HuH-7.5 (cell line): ENCODE data around the gene ABCA1.
"Not testable (repeated sequence)": the region's sequence is repeated elsewhere in the genome, so short reads cannot be mapped to it uniquely, and the experiment has no call there.

Experiments used
- DNase-seq: peaks from one replicate; pipeline ENCODE4 v3.0.0; 2011; ENCODE audit warnings: low spot score

The ABCA1 gene

GRCh38 chr9:104905153-104905901 lies 22.6 kb downstream of the ABCA1 start:
- no peak for DNase-seq

DNA sequence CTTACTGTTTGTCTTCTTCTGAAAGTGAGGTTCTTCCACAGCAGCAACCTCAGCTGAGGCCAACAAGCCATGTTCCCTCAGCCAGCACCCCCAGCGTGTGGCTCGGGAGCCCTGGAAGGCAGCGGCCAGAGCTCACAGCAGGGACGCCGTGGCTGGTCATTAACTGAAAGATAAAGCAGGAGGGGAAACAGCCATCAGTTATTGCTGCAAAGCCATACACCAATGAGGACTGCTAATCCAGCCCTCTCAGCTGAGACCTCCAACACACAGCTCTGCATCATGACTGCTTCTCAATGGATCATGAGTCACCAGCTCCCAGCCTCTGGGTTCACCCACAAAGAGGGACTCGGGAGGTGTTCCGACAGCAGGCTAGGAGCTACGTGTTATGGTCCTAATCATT lies 24.3 kb downstream of the ABCA1 start:
- no peak for DNase-seq

DNA sequence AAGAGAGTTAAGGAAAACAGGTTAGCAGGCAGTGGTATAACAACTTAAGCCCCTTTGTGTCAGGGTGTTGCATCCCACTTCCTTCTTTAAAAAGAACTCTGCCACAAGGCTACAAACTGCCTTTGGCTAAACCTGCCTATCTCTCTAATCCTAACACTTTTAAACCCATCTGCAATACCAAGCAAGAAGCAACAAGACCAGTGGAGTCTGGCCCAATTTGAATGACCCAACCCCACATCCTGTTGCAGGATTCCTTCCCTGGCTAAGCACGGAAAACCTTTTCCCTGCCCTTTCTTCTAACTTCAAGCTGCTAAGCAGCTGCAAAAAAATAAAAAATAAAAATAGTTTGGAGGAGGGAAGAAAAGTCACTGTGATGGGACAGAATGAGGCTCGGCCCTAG lies 27.1 kb downstream of the ABCA1 start:
- no peak for DNase-seq

DNA sequence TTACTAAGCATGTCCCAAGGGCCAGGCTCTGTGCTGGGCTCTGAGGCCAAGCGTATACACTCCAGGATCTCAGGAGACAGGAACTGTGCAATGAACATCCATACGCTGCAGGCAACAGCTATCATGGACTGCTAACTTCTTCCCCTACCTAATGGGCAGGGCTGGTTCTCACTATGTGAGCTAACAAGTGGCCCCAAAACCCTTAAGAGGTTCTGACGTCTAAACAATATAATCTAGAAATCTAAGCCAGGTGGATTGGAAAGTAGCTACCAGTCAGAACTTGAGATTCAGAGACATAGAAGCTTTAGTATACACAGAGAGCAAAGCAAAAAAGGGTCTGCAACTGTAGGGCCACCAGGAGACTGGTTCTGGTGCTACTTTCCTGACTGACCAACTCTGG lies 27.6 kb downstream of the ABCA1 start:
- DNase-seq: no peak

DNA sequence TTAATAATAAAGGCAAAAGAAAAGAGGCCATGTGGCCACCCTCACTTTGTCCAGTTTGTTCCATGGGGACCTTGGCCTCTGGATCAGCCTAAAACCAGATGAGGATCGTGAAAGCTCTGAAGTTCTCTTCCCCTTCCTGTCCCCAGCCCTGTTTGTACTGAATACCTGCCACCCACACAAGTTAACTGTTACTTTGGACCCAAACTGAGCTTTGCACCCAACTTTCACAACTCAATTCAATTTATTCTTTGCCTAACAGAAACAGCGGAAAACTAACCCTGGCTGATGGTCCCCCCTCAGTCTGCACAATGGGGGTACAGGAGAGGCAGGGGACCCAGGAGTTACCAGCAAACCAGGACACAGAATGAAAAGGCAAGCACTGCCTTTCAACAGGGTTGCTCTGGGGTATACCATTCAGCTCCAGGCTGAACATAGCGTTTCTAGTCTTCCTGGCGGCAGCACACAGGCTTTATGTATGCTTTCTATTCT lies 28.2 kb downstream of the ABCA1 start:
- no peak for DNase-seq

DNA sequence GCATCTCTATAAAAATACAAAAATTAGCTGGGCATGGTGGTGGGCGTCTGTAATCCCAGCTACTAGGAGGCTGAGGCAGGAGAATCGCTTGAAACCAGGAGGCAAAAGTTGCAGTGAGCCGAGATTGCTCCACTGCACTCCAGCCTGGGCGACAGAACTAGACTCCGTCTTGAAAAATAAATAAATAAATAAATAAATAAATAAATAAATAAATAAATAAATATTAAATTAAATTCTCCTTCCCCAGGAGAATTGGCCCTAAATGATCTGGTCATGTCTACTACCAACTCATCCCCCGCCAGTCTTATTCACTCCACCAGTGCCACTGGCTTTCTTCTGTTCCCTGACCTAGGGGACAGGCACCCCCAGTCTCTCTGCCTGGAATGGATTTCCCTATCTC lies 29.6 kb downstream of the ABCA1 start:
- DNase-seq: not testable (repeated sequence)

DNA sequence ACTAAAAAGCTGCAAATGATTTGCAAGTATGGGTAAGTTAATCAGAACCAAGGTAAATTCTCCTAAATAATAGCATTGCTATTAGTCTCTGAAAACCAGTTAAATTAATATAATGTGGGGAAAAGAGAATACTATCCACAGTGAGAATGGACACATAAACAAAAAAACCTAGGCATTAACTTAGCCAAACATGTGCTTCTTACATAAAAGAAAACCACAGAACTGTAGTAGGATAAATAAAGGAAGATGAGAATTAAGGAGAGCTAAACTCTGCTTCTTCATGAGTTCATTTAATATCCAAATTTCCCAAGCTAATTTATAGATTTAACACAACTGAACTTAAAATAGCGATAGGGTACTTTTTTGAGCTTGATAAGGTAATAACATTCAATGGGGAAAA lies 31.8 kb downstream of the ABCA1 start:
- DNase-seq: no peak

DNA sequence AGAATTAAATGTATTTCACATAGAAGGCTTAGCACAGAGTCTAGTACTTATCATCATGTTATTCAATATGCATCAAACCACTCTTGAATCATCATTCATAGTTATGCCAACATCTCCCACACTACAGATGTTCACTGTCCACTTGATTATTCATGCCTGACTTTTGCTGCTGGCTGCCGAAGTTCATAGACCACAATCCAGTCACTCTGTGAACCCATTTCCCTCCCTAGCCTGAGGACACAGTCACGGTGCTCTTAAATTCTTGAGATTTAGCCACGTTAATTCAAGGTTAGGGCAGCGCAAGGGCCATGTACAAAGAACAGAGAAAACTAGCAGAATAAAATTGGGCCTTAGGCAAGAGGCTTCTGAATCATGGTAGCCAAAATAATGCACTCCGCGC lies 32.4 kb downstream of the ABCA1 start:
- DNase-seq: no peak

GRCh38 chr9:104892701-104893100 lies 35.3 kb downstream of the ABCA1 start:
- DNase-seq: no peak

GRCh38 chr9:104890433-104890770 lies 37.6 kb downstream of the ABCA1 start:
- no peak for DNase-seq

DNA sequence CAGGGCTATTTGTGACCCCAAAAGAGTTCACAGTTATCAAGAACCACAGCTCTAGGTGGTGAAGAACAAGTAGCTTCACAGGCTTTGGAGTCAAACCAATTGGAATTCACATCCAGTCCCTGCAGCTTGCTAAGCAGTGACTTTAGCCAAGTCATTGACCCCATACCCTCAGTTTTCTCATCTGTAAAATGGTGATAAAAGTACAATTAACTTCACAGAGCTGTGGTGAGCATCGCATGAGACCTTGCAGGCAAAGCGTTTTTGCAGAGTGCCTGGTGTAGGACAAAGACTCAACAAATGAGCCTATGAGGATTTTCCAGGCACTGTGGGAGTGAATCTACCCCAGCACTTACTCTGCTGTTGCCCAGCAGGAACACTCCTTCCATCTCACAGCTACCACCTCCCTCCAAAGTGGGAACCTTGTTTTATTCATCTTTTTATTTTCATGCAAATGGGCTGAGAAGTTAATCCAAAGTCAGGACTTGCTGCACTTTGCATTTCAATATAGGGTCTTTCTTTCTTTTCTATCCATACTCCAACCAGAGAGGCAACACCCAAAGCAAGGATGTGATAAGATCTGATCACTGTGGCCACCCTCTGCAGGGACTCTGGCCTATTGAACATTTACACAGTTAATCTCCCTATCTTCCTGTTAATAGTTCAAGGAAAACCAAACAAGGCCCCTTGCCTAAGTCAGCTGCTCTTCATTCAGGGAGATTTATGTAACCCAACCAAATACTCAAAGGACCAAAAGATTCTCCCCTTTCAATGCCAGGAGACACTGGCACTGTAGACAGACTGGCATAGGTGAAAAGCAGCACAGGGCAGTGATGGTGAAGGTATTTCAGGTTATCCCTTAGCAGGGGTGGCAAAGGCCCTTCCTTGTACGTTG lies 41.9 kb downstream of the ABCA1 start:
- no peak for DNase-seq

DNA sequence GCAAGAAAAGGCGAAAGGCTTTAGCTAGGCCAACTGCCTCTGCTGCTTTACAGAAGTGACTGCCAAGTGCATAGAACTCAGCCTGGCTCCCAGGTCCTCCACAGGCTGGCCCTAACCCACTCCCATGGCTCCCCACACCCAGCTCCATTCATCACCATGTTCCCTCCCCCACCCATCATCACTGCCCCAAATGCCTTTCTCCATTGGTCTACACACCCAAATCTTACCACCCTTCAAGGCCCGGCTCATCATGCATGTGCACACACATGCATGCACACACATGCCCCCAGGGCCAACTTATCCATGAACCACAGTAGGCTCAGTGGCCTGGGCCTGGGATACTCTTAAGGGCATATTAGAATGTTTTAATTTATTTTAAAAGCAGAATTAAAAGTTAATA lies 44.8 kb downstream of the ABCA1 start:
- no peak for DNase-seq

GRCh38 chr9:104882566-104882965 lies 45.4 kb downstream of the ABCA1 start:
- DNase-seq: no peak

DNA sequence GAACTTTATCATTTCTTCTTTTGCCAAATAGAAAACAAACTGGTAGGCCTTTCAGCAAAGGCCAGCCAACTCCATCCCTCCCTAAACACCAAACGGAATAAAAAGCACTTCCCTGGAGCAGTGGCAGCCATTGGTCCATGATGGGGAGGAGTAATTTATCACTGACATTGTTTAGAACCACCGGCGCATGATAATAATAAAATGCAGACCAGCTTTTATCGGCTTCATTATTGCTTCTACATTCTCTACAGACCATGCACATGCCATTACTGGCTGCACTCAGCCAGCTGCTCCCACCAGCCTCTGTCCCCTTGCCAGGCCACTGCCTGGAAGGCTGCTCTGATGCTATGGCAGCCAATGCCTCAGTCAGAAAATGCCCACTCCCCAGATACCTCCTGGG lies 45.9 kb downstream of the ABCA1 start:
- DNase-seq: no peak

GRCh38 chr9:104879555-104880309 lies 48.2 kb downstream of the ABCA1 start:
- DNase-seq: no peak

- DNase-seq: no peak
Measured at GRCh38 chr9:104876587-104876986, 51.4 kb downstream of the ABCA1 start.

DNA sequence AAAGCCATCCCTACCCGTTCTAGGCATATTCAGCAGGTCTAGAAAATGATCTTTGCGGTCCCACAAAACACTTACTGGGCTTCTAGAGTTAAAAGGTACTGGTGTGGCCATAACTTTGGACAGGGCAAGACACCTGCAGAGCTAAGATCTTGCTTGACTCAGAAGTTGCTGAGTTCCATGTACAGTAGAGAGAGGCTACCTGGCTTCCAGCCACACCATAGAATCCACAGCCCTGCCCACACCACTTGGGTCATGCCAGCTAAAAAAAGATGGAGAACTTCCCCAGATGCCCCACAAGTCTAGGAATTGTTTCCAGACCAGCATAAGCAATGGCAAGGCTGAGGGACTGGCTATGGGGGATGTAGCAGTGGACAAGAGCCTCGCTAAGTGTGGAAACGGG lies 52.1 kb downstream of the ABCA1 start:
- no peak for DNase-seq

- no peak for DNase-seq
Measured at GRCh38 chr9:104875320-104875719, 52.6 kb downstream of the ABCA1 start.

DNA sequence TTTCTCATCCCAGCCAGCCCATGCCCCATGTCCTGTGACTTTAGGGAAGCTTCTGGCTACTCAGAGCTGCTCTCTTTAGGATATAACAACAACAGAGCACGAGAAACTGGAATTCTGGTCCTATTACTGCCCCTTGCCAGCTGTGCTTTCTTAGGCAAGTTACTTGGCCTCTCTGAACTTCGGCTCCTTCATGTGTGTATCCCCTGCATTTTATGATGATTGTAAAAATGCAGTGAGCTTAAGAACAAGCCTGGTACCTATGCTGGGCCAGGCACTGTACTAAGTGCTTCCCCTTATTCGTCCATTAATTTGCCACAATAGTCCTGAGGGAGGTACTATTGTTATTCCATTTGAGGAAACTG lies 54.5 kb downstream of the ABCA1 start:
- no peak for DNase-seq

DNA sequence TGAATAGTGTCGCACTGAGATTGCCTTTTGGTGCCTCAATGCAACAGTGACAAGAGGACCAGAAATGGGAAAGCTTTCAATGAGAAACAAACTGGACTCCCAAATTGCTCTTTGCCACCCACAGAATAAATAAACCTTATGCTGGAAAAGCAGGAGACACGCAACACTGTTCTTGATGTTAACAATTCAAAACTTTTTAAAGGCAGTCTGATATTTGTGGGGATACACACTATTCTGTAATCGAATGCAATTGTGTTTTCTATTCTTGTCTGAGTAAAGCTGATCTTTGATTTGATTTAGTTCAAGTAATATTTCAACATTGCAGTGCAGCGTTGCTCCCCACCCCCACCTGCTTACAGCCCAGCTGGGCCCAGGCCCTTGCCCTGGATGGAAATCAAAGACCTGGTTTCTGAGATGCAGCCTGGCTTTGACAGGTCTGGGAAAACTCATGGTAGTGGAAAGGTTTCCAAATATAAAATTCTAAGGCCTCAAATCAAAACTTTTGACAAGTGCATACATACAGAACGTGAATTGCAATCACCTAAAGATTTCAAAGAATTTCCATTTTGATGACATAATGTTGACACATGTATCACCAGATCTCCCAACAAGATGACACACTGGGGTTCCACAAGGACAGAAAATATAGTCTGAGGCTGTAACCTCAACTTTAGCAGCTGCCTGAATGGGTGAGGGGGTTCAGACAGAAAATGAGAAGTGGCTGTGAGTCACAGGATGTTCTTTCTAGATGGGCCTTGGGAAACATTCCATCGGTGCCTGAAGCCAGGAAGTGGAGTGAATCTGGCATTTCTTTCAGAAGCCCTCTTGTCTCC lies 55.1 kb downstream of the ABCA1 start:
- no peak for DNase-seq

- DNase-seq: no peak
Measured at GRCh38 chr9:104871961-104872527, 55.9 kb downstream of the ABCA1 start.

DNA sequence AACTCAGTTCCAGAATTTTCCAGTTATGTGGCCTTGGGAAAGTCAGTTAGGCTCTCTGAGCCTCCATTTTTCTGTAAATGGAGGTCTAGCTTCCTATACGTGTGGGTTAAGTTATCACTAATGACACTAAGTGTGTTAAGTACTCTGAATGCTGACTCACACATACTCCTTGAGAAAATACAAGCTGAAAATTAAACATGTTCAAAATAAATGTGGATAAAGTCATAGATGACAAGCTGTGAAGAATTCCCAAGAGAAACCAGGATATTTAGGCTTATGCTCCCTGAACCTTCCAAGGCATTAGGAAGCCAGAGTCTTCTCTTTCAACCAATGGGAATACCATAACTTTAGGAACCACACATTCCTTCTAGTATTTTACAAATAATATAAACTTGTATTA lies 58.1 kb downstream of the ABCA1 start:
- no peak for DNase-seq
